Calu3 (cell line): ENCODE data around the gene AQP1. TPM values are rescaled to one million over a fixed set of nuclear protein-coding genes. Genes with fewer than 3 reads are reported as not detected.
A peak's percentile ranks its signal among the peaks of the same experiment; 100 is the strongest.

Source experiments
- BruUV-seq: library from RNA; stranded (reverse); fragments of 400-500 nt; replicated peaks from 2 replicates; lab custom pipeline; 2021; lab: Mats Ljungman, UMichigan
- CTCF ChIA-PET: fragments of 300-600 bp; sonication (Branson Sonifier 250); formaldehyde crosslinking; loops from one replicate; lab custom pipeline; 2022; ENCODE audit warnings: antibody characterized with exemption; lab: Charles Lee
- DNase-seq: peaks from one replicate; pipeline ENCODE4 v3.0.0; 2022
- H3K27ac Mint-ChIP-seq: one replicate; pipeline ENCODE4 v1.8.0; 2022; ENCODE audit warnings: mixed read lengths; ENCODE audit not compliant: unreplicated experiment
- H3K27me3 Mint-ChIP-seq: one replicate; pipeline ENCODE4 v1.8.0; 2022; ENCODE audit warnings: mixed read lengths; ENCODE audit not compliant: unreplicated experiment
- H3K36me3 Mint-ChIP-seq: one replicate; pipeline ENCODE4 v1.8.0; 2022; ENCODE audit warnings: mild to moderate bottlenecking, moderate library complexity, mixed read lengths; ENCODE audit not compliant: insufficient read depth, unreplicated experiment
- H3K4me1 Mint-ChIP-seq: one replicate; pipeline ENCODE4 v1.8.0; 2022; ENCODE audit warnings: mild to moderate bottlenecking, low read depth, mixed read lengths; ENCODE audit not compliant: unreplicated experiment
- H3K4me3 Mint-ChIP-seq: one replicate; pipeline ENCODE4 v1.8.0; 2022; ENCODE audit warnings: mild to moderate bottlenecking, low read depth, moderate library complexity, mixed read lengths; ENCODE audit not compliant: unreplicated experiment
- H3K9me3 Mint-ChIP-seq: one replicate; pipeline ENCODE4 v1.8.0; 2022; ENCODE audit warnings: low read depth, mixed read lengths; ENCODE audit not compliant: unreplicated experiment
- intact Hi-C: fragments of 100-400 bp; cut with micrococcal nuclease; formaldehyde crosslinking; loops from one replicate; pipeline ENCODE4 v1.10.0; 2022; ENCODE audit not compliant: unreplicated experiment
- total RNA-seq: library from RNA; stranded (reverse); gene quantifications from 2 replicates; pipeline ENCODE4 v1.2.3, GENCODE V29; 2022
- TF ChIP-seq, protein P1 (sequence below): fragments of 200-600 bp; IDR thresholded peaks from one replicate; pipeline ENCODE4 v1.8.0; 2022; ENCODE audit warnings: antibody characterized with exemption; ENCODE audit not compliant: unreplicated experiment

Gene AQP1
- total RNA-seq, 1 experiment from 2014 or later: 1.7 TPM

DNA sequence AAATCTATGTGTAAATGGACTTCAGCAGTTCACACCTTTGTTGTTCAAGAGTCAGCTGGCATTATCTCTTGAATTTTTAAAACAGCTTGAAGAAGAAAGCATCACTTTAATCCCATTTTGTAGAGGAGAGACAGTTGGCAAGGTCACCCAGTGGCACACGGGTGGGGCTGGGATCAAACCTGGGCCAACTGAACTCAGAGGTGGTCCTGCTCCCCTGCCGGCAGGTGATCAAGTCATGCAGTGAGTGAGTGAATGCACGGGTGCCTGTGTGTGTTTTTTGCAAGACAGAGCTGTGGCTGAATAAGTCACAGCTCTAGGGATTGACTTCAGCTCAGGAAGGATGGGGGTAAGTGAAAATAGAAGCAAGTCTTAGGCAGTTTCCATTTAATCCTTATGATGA lies 61.6 kb downstream of the AQP1 start:
- BruUV-seq: no TSS peak
- Mint-ChIP-seq H3K27me3 (peaks cover 22% of the 10 kb centered on the region), H3K9me3 (no peaks in the 10 kb centered on the region), H3K4me3 (no peak overlapping the region), H3K4me1 (peaks cover 57% of the 10 kb centered on the region), H3K27ac (peak overlapping the region; percentile 20), H3K36me3 (no peaks in the 10 kb centered on the region)
- CTCF ChIA-PET: interaction anchor here (1.6 to 2.7 kb wide), 3 partner anchors 10 to 172 kb away, joined by 3 to 16 read pairs (median 11); no protein-coding TSS in a partner anchor
- TF ChIP-seq, protein P1, sequence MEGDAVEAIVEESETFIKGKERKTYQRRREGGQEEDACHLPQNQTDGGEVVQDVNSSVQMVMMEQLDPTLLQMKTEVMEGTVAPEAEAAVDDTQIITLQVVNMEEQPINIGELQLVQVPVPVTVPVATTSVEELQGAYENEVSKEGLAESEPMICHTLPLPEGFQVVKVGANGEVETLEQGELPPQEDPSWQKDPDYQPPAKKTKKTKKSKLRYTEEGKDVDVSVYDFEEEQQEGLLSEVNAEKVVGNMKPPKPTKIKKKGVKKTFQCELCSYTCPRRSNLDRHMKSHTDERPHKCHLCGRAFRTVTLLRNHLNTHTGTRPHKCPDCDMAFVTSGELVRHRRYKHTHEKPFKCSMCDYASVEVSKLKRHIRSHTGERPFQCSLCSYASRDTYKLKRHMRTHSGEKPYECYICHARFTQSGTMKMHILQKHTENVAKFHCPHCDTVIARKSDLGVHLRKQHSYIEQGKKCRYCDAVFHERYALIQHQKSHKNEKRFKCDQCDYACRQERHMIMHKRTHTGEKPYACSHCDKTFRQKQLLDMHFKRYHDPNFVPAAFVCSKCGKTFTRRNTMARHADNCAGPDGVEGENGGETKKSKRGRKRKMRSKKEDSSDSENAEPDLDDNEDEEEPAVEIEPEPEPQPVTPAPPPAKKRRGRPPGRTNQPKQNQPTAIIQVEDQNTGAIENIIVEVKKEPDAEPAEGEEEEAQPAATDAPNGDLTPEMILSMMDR: no peak
- no peak for DNase-seq
- intact Hi-C loops: no loop called here

DNA sequence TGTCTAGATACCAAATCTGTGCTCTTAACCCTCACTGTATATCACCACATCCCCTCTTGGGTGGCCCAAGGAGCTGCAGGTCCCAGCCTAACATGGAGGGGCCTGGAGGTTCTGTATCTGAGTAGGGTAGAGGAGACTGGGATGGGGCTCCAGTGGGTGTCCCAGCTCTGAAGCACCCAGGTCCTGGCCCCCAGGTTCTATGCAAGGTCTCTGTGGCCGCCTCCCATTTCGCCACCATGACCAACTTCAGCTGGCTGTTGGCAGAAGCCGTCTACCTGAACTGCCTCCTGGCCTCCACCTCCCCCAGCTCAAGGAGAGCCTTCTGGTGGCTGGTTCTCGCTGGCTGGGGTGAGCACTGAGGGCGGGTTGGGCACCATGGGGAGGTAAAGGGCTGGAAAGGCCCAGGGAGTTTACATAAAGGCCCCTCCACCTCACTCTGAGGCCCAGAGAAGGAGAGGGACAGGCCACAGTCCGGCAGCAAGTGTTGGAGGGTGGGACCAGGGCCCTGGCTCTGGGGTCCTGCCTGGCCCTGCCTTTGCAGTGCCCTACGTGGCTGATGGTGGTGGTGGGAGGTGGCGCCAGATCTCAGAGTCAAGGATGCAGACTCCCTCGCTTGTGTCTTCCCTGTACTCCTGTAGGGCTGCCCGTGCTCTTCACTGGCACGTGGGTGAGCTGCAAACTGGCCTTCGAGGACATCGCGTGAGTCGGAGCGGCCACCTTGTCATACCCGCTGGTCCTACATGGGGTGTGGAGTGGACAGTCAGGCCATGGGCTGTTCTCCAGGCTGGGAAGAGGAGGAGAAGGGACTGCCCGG lies 62.3 kb downstream of the AQP1 start:
- Mint-ChIP-seq H3K27ac (peak overlapping the region; percentile 94), H3K36me3 (no peaks in the 10 kb centered on the region), H3K4me1 (peaks cover 64% of the 10 kb centered on the region), H3K4me3 (no peak overlapping the region), H3K27me3 (peaks cover 27% of the 10 kb centered on the region), H3K9me3 (no peaks in the 10 kb centered on the region)
- no peak for DNase-seq
- CTCF ChIA-PET: interaction anchor here (1.0 to 2.7 kb wide), 6 partner anchors 9 to 178 kb away, joined by 3 to 16 read pairs (median 6); no protein-coding TSS in a partner anchor
- TF ChIP-seq, protein P1: no peak
- intact Hi-C loops: loop anchor here (2.0 kb wide), 2 partner anchors 35 to 77 kb away; no protein-coding TSS in a partner anchor
- BruUV-seq: no TSS peak

DNA sequence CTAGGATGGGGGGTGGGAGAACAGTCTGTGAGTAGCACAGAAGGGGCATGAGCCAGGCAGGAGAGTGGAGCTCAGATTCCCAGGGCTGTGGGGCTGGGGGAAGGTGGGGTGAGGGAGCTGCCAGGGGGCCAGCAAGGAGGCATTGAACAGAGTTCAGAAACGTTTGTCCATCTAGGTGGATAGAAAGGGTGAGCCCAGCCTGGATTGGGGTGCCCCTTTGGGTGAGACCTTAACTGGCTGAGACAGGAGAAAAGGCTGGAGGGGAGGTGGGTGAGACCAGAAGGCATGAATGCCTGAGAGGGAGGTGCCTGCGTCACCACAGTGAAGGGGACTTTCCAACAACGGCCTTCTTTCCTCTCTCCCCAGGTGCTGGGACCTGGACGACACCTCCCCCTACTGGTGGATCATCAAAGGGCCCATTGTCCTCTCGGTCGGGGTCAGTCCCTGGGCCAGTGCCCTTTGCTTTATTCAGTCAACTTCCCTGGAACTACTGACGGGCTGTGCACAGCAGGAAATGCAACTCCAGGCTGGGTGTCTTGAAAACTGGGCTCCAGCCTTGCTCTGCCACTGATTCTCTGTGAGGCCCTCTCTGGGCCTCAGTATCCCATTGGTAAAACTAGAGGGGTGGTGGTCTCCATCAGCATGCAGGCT lies 63.1 kb downstream of the AQP1 start:
- no peaks in the 10 kb centered on the region for H3K36me3 Mint-ChIP-seq
- peak overlapping the region; percentile 94 for H3K27ac Mint-ChIP-seq
- no peaks in the 10 kb centered on the region for H3K9me3 Mint-ChIP-seq
- H3K4me1 Mint-ChIP-seq: peaks cover 65% of the 10 kb centered on the region
- H3K27me3 Mint-ChIP-seq: peaks cover 34% of the 10 kb centered on the region
- no peak overlapping the region for H3K4me3 Mint-ChIP-seq
- intact Hi-C loops: loop anchor here (1.0 to 2.0 kb wide), 3 partner anchors 32 to 78 kb away; no protein-coding TSS in a partner anchor
- peak; percentile 98 for DNase-seq
- no TSS peak for BruUV-seq
- CTCF ChIA-PET: interaction anchor here (0.8 to 2.7 kb wide), 7 partner anchors 9 to 178 kb away, joined by 3 to 16 read pairs (median 6); no protein-coding TSS in a partner anchor
- TF ChIP-seq, protein P1: peak; percentile 97

Other genes with a start within 250 kb of the AQP1 start
- not detected in 2 replicates for gene CRHR2, start 229.4 kb upstream of the AQP1 start, total RNA-seq
- gene INMT, start 159.7 kb upstream of the AQP1 start, total RNA-seq: not detected in 2 replicates
- gene MINDY4, start 140.4 kb upstream of the AQP1 start, total RNA-seq: 12.4 and 14.0 TPM in 2 replicates
- gene GHRHR, start 52.1 kb downstream of the AQP1 start, total RNA-seq: not detected in 2 replicates
- gene ADCYAP1R1, start 140.5 kb downstream of the AQP1 start, total RNA-seq: not detected in 2 replicates